Germinal center (tissue), 1 donor: ENCODE results near the gene FAM20C.

Experiments used
- DNase-seq: peaks from one replicate; pipeline ENCODE4 v3.0.0; 2012; ENCODE audit warnings: mixed read lengths, low spot score

The FAM20C gene

DNA sequence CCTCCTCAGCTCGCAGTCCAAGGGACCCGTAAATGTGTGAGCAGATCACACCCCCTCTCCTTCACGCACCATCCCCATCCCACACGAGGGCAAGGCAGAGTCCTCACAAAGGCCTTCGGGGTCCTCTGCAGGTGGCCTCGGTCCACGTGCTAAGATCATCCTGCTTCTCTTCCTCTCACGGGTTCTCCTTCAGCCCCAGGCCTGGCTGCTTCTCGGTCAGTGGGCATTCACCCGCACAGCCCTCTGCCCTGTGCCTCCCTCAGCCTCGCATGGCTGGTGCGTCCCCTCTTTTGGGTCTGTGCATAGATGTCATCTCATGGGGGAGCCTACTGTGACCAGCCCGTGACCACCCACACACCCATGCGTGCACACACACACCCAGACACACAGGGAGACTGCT lies 80.3 kb downstream of the FAM20C start:
- no peak for DNase-seq

DNA sequence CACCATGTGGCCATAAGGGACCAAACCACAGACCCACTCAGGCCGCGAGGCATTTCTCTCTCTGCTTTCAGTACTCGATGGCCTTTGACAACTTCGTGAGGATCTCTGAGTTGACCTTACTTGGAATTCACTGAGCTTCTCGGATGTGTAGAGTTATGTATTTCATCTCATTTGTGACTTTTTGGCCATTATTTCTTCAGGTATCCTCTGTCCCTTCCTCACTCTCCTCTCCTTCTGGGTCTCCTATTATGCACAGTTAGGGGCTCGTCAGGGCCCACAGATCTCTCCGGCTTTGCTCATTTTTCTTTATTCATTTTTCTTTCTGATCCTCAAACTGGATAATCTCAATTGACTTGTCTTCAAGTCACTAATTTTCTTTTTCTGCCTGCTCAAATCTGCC lies 81.0 kb downstream of the FAM20C start:
- no peak for DNase-seq

DNA sequence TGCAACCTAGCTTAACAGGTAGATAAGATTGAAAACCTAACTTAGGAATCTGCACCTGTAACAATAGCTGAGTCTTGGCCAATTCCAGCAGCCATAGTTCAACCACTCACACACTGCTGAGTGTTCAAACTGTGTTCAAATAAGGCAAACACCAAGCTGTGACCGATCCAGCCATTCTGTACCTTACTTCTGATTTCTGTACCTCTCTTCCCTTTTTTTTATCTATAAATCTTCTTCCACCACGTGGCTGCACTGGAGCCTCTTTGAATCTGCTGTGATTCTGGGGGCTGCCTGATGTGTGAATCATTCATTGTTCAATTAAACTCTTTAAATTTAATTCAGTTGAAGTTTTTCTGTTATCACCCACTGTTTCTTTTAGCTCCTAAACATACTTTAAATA lies 81.9 kb downstream of the FAM20C start:
- no peak for DNase-seq

DNA sequence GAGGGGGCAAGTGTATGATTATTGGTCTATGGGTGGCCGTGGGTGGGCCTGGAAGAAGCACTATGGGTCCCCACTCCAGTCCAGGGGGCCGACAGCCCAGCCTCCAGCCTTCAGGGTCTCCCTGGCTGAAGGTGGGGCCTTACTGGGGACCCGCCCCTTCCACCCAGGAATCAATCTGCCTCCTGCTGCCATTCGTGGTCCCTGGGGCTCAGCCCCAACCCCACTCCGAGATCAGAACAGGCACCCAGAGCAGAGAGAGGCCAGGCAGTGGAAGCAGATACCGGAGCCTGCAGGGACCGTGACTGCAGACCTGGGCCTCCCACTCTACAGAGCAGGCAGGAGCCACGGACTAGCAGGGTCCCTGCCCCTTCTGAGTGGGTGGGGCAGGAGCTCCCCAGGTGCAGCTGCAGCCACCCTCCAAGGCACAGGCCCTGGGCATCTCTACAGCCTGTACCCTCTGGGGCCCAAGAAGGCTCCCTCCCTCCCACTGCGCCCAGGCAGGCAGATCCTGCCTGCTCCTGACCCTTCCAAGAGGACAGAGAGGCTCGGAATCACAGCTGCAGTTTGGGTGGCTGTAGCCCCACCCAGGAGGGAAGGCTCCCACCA lies 84.0 kb downstream of the FAM20C start:
- DNase-seq, result no peak

DNA sequence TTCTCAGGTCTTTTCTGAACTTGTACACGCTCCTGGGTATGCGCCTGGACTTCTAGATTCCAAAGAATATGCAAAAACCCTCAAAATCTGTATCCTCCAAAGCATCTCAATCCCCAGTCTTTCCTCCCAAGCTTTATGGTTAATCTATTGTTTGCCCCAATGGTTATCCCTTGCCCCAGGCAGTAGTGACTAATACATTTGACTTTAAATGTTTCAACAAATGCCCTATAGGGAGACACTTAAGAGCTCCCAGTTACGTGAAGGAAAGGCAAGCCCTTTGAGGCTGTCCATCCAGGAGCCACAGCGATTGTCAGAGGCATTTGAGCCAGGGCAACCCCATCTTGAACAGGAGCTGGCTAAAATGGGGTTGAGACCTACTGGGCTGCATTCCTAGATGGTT lies 84.9 kb downstream of the FAM20C start:
- DNase-seq, result no peak

DNA sequence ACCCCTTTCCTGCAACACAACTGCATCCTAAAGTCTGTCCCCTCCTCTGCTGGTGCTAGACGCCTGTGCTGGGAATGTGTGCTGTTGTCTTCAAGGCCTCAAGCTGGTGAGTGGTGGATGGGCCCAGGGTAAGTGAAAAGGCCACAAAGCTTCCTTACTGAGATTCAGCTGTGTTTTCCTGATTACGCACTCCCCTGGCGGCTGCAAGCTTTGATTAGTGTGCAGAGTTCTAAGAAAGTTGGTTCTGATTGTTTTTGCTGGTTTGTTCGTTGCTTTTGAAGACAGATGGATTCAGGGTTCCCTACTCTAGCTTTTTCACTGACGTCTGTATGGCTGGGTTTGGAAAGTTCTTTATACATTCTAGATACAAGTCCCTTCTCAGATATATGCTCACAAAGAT lies 85.7 kb downstream of the FAM20C start:
- DNase-seq, result no peak

DNA sequence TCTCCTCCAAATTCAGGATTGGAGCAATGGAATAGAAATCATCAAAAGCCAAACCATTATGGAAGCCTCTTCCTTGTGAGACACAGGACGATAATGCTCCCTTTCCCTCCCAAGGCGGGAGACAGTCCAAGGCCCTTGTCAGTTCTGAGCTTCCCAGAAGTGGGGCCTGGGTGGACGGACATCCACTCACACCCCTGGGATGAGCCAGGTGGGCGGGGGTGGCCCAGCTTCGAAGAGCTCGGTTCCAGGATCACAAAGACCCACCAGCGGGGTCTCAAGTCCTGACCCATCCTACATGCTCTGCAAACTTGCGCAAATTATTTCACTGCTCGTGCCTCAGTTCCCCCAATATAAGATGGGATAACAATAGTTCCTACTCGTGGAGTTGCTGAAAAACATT lies 87.5 kb downstream of the FAM20C start:
- no peak for DNase-seq

DNA sequence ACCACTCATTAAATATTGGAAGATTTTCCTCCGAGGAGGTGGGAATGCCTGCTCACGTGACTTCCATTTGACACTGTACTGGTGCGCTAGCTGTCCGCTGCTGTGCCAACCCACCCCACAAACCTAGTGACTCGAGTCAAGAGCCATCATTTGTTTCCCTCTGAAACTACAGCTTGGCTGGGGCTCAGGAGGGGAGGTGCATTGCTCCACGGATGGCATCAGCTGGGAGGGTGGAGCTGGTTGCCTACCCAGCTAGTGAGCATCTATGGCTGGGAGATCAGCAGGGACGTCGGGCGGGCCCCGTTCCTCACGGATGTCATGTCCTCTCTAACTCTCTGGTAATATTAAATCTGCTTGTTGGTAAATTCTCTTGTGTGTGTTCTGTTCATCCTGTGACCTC lies 88.1 kb downstream of the FAM20C start:
- DNase-seq, result no peak

DNA sequence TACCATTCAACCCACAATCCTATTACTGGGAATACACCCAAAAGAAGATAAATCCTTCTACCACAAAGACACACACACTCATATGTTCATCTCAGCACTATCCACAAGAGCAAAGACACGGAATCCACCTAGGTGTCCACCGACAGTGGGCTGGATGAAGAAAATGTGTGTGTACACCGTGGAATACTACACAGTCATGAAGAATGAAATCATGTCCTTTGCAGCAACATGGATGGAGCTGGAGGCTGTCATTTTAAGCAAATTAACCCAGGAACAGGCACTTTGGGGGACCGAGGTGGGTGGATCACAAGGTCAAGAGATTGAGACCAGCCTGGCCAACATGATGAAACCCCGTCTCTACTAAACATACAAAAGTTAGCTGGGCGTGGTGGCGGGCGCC lies 89.3 kb downstream of the FAM20C start:
- no peak for DNase-seq

DNA sequence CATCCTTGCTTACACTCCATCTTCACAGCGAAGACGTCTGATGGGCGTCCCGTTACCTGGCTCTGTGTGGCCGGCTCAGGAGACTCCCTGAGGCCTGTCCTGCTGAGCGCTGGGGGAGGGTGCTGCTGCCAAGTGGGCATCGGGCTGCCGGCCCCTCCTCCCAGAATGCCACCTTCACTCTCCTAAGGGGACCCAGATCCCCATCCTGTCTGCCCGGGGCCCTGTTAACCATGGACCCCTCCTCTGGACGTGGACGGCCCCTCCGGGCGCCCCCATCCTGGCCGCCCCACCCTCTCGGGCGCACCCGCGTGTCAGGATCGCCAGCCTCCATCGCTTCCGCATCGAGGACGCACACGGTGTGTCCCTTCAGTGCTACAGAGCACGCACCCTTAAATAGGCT lies 90.2 kb downstream of the FAM20C start:
- no peak for DNase-seq

DNA sequence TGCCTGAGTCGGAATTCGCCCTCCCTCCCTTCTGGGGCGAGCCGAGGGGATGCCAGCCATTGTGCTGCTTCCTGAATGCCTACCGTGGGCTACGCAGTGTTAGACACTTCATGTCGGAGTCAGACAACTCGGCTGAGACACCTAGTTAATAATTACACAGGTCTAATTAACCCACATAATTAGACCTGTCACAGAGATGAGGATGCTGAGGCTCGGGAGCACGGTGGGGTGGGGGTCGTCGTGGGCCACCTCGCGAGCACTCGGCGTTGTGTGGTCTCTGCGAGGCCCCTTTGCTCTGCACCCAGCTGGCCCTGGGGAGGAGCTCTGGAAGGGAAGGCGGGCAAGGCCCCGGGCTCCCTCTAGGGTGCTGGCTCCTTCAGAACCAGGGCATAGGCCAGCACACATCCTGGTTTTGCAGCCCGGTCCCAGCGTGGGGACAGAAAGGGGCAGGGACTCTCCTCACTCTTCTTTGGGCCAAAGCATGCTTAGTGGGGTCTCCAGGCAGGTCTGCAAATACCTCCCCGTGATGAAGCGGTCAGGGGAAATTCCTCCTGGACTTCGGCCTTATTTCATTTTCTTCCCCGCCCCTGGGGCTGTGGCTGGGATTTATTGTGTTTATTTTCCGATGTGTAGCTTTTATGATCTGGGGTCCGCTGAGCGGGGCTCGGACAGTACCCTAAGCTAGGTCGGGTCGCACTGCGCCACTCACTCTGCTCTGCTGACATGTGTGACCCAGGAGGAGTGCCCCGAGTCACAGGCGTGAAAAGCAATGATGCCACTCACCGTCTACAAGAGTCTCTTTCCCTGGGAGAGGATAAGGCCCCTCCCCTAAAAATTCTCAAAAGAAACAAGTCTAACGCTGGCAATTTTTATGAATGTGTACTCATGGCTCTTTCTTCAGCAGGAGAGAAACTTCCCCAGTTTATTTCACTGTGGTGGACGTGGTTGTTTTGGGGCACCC lies 92.7 kb downstream of the FAM20C start:
- DNase-seq, result no peak

DNA sequence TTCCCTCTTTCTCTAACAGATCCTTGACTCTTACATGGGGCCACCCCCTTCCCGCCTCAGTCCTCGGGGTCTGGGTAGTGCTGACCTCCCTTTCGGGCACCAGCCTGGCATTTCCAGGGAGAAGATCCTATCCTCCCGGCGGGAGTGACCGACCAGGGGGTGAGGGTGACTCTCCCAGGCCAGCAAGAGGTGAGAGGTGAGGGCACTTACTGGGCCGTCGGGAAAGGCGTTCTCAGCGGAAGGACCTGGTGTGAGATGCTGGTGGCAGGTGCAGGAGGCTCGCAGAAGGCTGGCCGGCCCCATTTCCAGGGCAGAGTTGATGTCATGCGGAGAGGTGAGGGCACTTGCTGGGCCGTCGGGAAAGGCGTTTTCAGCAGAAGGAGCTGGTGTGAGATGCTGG lies 93.4 kb downstream of the FAM20C start:
- DNase-seq, result no peak

DNA sequence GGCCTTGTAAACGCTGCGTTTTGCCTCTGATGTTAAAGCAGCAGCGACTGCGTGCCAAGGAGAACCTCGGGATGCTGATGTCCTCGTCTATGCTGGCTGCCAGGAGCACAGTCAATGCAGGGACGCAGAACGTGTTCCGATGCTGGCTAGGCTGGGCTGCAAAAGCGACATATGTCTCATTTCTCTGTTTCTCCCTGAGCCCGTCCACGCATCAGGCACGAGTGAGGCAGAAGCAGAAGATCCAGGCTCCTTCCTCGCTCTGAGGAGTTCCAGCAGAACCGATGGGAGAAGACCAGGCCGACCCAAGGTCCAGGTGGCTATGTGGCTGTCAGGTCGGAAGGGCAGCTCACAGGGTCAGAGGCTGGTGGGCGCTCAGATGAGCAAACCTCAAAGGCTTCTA lies 93.9 kb downstream of the FAM20C start:
- DNase-seq, result no peak

DNA sequence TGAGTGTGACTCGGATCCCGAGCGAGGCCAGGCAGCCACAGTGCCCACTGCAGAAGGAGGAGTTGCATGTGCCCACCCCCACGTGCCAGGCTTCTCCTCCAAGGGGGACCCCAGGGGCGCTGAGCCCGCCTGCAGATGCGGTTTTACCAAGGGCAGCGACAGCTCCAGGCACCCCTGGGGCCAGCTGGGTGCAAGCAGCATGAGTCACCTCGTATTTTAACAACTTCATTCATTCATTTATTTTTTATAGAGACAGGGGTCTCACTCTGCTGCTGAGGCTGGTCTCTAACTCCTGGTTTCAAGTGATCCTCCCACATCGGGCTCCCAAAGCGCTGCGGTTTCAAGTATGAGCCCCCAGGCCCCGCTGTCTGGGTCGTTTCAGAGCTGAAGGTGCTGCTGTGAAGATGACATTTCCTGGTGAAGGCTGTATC lies 96.3 kb downstream of the FAM20C start:
- no peak for DNase-seq

DNA sequence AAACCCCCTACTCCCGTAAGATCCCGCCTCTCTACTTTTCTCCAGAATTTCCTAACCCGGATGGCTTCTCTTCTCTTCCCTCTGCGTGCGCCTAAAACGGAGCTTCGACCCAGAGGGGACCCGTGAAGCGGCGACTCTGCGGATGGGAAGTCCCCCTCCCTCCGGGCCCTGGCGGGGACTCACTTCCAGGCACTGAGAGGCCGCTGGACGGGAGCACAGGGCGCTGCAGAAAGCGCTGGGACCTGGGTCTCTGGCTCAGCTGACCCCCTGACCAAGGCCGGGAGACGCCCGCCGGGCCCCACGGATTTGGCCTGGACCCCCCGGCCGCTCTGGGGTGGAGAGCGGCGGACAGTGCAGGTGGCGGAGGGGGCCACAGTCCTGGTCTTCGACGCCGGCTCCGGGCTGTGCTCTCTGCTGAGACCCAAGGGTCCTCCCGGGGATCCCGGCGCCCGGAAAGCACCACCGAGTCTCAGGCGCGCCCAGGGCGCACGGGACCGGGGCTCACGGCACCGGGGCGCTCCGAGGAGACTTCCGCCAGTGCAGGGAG lies 96.9 kb downstream of the FAM20C start:
- DNase-seq, result no peak

DNA sequence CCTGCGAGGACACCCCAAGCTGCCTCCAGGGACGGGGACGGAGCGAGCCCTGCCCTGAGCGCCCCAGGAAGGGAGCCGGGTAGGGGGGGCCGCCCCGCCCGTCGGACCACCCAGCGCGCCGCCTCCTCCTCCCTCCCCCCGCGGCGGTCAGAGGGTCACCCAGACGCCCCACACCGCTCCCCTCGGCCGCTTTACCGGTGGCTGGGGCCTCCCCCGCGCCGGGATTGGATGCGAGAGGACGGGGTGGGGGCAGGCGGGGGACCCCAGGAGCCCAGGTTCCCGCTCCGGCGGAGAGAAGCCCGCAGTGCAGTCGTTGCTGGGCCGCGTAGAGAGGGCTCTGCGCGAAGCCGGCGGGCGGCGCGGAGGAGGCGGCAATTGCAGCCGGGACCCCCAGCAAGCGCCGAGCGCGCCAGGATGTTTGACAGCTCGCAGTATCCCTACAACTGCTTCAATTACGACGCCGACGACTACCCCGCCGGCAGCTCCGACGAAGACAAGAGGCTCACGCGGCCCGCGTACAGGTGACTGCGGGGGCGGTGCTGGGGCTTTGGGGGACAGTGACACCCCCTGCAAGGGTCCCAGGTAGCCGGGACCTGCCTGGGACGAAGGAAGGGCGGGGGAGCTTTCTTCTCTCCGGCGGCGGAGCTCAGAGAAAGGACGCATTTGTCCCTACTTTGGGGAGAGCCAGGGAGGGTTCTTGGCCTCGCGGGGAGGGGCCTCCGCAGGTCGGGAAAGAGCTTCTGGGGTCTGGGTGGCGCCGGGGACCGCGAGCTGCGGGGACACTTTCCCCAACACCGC lies 97.6 kb downstream of the FAM20C start, which contains the start of gene FOXL3:
TSS of gene FOXL3 (plus strand) at position 415 of the 798 bp plus-strand sequence. CDS start at position 415, 0 bp downstream.
- no peak for DNase-seq

DNA sequence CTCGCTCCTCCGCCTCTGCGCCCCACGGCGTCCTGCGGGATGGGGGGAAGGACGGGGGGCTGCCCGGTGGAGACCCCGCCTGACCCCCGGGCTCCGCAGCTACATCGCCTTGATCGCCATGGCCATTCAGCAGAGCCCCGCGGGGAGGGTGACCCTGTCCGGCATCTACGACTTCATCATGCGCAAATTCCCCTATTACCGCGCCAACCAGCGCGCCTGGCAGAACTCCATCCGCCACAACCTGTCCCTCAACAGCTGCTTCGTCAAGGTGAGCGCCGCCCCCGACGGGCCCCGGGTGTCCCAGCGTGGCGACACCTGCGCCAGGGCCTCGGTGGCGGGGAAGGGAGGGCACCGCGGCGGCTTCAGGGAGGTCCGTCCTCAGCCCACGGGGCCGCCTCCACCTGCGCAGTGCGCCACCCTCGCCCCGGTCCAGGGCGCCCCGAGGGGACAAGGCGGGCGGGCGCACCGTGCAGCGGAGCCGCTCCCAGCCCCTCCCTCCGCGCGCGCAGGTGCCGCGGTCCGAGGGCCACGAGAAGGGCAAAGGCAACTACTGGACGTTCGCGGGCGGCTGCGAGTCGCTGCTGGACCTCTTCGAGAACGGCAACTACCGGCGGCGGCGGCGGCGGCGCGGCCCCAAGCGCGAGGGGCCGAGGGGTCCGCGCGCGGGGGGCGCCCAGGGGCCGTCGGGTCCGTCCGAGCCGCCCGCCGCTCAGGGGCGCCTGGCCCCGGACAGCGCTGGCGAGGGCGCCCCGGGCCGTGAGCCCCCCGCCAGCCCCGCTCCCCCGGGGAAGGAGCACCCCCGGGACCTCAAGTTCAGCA lies 98.4 kb downstream of the FAM20C start:
- no peak for DNase-seq

DNA sequence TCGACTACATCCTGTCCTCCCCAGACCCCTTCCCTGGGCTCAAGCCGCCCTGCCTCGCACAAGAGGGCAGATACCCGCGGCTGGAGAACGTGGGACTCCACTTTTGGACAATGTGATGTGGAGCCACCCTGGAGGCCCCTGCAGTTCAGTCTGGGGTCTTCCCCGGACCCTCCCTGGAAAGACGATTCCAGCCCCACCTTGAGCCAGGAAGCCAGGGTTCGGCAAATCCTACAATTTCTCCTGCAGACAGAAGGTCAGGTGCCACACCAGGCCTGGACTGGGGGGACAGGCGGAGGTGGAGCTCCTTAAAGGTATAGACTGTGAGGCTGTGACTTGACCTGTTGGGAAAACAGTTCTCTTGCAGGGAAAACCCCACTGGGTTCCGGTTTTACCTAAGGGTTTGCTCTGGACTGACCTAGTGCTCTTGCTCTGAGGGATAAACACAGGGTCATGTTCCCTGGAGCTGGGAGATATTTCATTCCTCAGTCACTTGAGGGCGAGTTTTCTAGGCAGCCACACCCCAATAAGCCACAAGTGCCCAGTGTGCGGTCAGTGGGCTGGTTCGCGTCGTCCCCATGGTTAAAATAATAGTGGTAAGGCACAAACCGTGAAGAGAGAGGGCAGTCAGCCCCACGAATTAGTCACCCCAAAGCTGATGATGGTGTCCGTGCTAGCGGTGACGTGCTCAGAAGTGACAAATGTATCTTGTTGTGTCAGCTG lies 99.2 kb downstream of the FAM20C start:
- no peak for DNase-seq

DNA sequence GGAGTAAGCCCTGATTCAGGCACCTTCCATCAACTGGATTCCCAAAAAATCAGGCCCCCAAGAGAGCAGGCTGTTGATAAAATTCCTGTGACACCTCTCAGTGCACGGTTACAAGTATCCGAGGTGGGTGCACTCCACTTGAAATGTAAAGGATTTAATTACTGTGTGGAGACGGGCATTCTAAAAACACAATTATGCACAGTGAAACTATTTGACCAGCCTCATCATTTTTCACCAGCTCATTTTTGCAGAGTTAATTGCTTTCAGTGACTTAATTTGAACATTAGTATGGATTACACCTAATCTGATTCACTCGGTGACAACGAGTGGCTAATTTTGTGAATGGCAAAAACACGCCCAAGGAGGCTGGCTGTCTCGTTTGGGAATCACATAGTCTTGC lies 99.9 kb downstream of the FAM20C start:
- DNase-seq, result no peak

DNA sequence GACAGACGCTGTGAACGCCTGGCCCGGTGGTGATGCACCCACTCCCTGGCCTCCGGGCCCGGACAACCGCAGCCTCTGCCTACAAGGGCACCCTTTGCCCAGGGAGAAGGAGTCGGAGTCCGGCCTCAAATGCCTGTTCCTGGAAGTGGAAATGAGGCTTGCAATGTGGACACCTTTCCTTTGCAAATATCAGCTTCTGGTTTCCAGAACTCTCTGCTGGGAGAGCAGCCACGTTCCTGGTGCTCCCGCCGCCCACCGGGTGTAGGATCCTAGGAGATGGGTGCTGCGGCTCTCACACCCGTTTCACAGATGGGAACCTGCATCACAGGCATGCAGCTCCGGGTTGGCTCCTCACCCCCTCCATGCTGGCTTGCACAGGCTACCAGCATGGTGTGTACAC lies 100.5 kb downstream of the FAM20C start:
- DNase-seq, result no peak
